8988T (cell line): ENCODE measurements around the gene MACROH2A2.
"Not testable (repeated sequence)": the region's sequence is repeated elsewhere in the genome, so short reads cannot be mapped to it uniquely, and the experiment has no call there.

Experiments used
- DNase-seq: peaks from one replicate; pipeline ENCODE4 v3.0.0; 2011

Gene MACROH2A2

DNA sequence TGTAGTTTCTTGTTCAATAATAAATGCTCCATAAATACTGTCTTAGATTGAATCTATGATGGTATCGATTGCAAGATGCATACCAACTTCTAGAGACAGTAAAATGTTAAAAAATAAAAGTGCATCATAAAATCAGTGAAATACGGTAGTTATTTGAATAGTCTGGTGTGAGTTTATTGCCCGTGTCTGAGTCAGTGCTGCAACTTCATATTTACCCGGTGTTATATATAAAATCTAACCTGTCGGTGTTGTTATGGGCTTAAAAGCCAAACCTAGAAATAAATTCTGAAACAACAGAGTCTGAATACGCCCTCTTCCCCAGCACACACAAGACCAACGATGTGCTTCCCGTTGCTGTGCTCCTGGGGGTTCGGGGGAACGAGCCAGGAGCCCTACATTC lies 16.3 kb downstream of the MACROH2A2 start:
- DNase-seq: no peak

DNA sequence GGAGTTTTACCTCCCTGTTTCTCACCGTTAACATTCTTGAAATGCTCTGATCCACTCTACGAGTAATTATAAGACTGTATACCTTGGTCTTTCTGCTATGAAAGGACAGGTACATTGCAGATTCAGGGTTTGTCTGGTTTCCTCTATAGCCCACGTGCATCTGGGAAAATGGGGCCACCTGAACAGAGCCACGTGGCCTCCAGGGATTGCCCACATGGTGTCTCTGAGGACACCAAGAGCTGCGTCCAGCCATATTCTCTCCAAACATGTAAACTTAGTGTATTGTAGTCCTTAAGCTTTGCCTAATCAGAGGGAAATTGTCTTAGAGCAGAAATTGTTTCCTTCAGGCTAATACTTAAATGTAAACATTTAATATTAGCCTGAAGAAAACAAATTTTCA lies 16.7 kb downstream of the MACROH2A2 start:
- DNase-seq: no peak

DNA sequence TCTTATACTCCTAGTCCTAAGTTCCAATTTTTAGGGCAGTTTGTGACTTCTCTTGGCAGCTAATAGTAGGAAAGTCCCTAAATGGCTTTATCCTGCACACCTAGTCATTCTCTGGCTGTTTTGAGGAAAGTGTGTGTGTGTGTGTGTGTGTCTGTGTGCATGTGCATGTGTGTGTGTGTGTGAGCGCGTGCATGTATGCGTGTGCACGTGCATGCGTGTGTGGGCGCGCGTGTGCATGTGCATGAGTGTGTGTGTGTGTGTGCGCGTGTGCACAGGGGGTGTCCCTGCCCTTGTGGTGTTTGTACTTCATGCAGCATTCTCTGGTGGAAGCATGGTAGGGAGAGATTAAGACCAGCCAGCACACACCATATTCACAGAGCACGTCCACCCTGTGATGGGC lies 18.2 kb downstream of the MACROH2A2 start:
- no peak for DNase-seq

DNA sequence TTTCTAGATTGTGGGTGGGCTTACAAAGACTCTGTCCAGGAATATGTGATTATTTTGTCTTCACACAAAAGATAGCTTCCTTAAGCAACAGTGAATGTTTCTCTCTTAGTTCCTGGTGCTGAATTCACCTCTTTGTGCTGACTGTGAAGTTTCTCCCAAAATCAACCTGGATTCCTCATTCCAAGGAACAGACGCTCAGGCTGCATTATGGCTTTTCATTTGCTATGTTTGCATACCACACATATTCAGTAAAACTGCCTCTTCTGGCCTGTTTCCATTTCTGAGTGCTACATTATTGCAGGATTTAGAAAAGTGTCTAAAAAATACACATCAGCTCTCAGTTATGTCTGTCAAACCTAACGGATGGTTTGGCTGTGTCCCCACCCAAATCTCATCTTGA lies 21.5 kb downstream of the MACROH2A2 start:
- DNase-seq: no peak

DNA sequence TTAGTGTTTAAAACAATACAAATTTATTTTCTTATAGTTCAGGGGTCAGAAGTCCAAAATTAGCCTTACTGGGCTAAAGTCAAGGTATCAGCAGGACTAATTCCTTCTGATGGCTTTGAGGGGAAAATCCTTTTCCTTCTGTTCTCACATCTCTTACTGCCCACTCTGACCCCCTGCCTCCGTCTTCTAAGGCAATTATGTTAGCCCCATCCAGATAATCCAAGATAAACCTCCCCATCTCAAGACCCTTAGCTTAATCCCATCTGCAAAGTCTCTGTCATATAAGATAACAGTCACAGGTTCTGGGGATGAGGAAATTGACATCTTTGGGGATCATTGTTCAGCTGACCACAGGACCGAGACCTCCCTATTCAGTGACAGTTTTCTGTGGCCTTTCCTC lies 22.3 kb downstream of the MACROH2A2 start:
- DNase-seq: no peak

DNA sequence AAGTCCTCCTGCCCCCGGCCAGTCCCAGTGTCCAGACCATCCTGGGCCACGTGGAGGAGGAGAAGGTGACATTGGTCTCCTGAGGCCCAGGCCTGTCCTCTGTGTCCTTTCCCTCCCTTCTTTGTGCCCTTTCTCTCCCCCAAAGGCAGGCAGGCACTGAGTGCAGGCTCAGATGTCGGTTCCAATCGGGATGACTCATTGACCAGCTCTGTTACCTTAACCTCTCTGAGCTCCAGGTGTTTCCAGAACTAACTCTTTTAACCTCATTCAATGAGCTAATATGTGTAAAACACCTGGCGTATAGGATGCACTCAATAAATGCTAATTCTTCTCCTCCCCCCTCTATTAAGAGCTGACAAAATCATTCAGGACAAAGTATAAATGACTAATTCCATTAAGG lies 25.7 kb downstream of the MACROH2A2 start:
- no peak for DNase-seq

DNA sequence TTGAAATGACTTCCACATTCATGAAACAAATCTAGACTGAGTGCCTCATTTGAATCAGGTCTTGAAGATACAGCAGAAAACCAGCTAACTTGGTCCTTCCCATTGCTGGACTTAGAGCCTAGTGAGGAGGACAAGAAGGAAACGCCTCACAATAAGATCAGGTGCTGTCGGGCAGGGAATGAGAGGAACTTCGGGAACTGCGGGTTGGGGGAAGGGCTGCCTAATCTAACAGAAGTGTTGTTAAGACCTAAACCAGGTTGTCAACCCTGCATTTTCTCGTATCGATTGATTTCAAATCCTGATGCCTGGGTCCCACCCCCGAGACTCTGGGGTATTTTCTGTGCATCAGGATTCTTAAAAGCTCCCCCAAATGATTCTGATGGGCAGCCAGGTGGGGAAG lies 26.3 kb downstream of the MACROH2A2 start:
- DNase-seq: no peak

DNA sequence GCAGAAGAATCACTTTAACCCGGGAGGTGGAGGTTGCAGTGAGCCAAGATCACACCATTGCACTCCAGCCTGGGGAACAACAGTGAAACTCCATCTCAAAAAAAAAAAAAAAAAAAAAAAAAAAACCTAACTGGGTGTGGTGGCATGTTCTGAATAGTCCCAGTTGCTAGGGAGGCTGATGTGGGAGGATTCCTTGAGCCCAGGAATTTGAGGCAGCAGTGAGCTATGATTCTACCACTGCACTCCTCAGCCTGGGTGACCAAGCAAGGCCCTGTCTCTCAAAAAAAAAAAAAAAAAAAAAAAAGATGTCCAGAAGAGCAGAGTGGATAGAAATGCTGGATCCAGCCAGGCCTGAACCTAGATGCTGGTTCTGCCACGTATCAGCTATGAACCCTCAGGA lies 28.1 kb downstream of the MACROH2A2 start:
- DNase-seq: not testable (repeated sequence)

DNA sequence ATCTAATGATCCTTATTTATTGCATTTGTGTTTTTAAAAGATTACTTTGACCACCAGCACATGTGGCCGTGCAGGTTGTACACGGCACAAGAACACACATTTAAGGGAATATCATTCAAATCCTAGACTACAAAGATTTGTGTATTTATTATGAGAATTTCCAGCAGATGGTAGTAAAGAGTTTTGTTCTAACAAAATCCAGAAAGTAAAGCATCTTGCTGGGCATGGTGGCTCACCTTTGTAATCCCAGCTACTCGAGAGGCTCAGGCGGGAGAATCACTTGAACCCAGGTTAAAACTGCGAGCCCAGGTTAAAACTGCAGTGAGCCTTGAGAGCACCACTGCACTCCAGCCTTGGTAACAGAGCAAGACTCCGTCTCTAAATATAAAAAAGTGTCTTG lies 31.5 kb downstream of the MACROH2A2 start:
- DNase-seq: no peak

DNA sequence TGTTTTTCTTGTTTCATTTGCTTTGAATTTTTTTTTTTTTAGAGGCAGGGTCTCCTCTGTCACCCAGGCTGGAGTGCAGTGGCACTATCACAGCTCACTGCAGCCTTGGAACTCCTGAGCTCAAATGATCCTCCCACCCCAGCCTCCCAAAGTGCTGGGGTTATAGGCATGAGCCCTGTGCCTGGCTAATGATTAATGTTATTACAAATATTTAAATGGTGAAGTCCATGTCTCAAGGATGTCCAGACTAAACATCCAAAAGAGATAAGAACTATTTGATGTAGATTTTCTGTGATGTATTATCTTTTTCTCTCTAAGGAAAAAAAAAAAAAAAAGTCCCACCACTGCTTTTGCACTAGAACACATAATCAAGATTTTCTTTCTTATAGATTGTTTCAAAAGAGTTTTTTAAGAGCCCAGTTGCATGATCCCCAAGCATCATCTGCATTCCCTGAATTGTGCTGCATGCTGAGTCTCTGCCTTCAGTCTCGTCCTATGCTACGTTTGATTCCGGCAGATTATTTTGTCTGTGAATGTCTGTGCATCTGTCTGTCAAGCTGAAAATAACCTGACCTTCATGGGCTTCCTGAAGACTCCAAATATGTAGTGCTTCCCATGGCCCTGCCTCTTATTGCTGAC lies 33.4 kb downstream of the MACROH2A2 start:
- DNase-seq: no peak

DNA sequence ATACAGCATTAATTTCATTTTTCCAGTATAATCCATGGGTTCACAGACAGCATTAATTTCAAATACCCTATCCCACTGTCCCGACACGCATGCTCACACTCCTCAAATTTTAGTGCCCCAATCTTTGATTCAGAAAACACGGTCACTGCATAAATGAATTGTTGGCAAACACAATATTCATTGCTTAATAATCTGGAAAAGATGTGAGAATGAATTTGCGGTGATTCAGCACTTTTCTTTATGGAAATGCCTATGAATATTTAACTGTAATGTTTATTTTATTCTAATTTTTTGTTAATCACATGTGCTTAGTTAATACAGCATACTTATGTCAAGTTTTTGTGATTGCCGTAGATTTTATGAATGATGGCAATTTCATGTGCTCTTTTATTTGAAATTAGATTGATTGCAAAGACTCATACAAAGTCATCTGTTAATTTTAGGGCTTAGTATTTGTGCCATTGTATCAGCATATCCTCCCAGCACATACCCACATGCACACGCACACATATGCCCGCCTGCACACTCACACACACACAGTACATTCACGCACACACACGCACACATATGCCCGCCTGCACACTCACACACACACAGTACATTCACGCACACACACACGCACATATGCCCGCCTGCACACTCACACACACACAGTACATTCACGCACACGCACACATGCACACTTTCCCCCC lies 35.1 kb downstream of the MACROH2A2 start:
- DNase-seq: no peak

DNA sequence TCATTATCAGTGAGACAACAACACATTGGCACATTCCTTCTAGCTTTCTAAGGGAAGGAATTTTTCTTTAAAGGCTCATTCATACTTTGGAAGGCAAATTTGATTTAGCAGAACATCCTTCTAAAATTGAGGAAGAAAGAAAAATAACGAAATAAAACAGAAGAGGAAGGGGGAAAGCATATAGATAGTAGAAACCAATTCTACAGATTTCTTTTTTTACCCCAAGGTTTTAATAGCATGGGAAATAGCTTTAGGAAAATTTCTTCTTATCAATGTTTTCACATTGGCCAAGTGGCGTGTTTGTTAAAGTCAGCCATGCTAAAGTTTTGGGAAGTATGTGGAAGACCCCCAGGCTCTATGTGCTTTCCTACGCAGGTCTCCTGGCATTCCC lies 35.7 kb downstream of the MACROH2A2 start:
- DNase-seq: no peak

DNA sequence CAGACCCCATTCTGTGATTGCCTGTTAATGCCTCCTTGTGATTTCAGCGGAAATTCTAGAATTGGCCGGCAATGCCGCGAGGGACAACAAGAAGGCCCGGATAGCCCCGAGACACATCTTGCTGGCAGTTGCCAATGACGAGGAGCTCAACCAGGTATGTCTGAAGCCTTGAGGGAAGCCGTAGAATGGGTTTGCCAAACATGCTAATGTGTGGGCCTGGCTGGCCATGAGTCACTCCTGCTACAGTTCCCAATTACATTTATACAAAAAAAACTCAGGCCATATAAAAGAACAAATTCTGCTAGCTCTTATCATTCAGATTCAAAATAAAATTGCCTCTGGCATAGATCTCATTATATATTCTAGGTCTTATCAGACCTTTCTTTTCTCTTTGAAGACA lies 37.4 kb downstream of the MACROH2A2 start:
- DNase-seq: no peak

DNA sequence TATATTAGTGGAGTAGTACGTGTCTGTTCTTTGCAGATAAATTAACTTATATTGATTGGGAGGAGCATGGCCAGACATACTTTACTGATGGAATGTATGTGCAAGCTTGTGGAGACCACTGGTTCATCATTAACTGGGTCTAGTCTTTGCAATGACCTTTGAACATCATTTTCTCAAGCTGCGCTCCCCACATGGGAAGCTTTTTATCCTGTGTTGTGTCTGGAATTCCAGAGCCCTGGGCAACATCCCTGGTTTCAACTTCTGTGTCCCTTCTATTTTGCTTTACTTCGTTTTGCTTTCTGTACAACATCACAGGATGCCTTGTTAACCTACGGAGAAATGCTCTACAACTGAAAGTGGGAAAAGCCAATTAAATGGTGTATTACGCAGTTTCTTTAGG lies 38.3 kb downstream of the MACROH2A2 start:
- DNase-seq: no peak

DNA sequence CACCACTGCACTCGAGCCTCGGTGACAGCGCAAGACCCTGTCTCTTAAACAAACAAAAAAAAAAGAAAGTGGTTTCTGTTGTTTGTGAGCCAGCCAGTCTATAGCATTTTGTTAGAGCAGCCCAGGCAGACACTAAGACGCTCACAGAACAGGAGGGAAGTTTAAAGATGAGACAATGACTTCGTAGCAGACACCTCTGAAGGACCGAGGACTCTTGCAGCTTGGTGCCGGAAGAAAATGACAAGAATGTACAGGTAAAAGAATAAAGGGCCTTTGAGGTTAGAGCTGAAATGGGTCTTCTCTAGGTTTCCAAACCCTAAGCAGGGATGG lies 39.7 kb downstream of the MACROH2A2 start:
- DNase-seq: no peak

DNA sequence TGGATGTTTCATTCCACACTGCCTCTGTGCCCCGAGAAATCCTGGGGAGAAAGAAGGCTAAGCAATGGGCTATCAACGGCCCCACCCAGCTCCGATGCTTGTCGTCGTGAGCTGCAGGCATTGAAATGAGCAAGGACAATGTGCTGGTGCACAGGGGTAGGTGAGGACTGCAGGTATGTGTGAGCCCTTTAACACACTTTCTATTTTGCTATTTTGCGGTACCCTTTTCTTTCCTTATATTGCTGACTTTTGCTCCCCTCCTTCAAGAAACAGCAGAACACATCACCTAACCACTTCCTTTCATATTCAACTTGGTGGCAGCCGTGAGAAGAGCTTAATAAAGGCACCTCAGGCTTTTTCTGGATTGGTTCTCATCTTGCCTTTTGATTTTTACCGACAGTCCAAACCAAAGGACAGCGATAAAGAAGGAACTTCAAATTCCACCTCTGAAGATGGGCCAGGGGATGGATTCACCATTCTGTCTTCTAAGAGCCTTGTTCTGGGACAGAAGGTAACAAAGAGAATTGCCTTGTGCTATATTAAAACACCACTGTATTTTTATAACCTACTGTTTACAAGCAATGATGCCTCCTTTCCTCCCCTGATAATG lies 40.8 kb downstream of the MACROH2A2 start:
- no peak for DNase-seq

DNA sequence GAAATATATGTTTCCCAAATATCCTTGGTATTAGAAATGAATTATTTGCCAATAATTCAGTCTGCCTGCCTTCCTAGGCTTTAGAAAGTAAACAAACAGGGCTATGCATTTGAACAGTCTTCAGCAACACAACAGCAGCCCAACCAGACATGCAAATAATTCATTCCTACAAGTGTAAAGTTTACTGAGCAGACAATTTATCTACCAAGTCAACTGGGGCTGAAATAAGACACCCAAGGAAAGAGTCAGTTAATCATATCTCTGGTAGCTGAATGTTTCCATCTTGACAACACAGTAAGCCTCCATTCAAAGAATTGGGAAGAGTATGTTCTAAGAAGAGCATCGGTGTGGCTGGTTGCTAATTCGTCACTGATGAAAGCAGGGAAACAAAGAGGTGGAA lies 41.6 kb downstream of the MACROH2A2 start:
- no peak for DNase-seq

DNA sequence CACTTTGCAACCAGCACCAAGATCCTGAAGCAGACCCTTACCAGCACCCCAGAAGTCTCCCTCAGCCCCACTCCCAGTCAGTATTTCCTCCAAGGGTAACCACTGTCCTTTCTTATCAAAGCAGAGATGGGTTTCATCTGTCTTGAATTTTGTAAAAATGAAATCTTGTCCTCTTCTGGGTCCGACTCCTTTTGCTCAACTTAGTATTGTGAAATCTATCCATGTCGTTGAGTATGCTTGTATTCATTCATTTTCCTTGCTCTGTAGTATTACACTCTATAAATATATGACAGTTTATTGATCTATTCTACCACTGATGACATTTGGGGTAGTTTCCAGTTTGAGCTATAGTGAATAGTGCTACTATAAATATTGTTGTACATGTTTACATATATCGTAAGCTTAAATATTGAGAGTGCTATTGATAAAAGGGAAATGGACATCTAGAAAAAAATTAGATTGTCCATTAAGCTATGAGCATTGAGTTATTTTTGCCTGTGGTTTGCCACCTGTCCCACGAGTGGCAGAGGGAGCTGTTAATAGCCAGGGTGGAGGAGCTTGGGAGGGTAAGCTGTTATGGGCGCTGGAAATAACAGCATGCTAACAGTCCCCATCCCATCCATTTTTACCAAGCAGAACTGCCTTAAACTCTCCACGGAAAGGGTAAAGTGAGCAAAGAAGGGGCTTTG lies 43.5 kb downstream of the MACROH2A2 start:
- DNase-seq: no peak

DNA sequence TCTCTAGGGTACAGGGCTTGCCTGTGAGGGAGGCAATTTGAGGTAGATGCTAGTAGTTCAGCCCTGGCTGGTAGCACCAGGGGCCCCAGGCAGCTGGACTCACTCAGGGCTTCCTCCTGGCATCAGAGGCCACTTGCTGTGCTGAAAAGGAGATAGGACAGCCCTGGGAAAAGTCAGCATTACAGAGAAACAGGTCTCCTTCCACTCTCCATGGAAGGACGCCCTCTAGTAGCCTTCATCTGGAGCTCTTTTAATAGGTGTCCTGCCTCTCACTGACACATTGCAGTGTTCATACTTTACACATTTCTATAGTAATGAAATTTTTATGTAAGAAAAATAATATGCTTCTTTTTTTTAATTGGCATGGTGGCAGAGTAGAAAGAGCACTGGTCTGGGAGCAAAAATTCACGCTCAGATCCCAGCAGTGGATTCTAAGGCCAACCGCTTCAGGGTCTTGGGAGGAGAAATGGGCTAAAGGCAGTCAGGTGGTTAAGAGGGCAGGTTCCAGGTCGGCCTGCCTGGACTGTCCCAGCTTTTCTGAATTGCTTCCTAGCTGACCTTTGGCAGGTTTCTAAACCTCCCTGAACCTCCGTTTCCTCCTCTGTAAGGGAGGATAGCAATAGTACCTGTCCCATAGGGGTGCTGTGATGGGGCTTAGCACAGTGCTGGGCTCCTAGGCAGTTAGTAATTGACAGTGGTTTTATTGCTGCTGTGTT lies 44.2 kb downstream of the MACROH2A2 start:
- no peak for DNase-seq

DNA sequence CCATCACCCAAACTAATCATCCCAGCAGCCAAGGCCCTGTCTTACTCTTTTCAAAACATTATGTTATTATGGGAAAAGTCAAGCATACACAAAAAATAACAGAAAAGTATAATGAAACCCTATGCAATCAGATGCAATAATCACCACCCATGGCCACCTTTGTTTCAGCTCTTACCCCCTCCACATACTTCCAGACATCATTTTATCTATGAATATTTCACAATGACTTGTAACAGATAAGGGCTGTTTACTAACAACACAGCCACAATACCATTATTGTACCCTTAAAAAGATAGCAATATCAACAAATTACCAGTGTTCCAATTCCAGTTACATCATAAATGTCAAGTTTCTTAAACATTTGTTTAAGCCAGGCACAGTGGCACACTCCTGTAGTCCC lies 44.8 kb downstream of the MACROH2A2 start:
- no peak for DNase-seq

DNA sequence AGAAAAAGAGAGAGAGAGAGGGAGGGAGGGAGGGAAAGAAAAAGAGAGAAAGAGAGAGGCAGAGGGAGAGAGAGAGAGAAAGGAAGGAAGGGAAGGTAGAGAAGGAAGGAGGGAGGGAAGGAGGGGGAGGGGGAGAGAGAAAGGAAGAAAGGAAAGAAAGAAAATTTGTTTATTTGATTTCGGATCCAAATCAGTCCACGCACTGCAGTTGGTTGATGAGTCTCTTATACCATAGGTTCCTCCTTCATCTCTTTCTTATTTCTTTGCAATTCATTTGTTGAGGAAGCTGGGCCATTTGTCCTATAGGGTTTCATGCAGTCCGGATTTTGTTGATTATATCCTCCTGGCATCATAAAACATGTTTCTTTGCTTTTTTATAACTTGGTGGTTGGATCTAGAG lies 45.6 kb downstream of the MACROH2A2 start:
- no peak for DNase-seq

DNA sequence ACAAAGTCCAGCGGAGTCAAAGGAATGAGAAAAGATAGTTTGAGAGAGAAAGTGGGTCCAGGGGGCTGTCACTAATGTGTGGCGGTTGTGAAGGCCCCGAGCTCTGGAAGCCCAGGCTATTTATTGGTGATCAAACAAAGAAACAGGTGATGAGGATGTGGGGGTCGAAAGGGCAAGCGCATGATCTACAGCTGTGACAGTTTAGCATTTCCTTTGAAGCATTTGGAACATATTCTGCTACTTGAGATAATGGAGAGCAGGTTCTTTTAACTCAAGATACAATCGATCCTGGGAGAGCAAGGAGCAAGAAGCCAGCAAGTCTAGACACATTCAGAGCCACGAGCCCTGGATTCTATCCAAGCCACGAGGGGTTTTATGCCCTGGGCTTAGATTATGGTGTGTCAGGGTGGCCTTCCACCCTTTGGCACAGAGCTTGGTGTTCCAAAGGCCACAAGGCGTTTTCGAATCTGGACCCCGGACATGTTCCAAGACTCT lies 48.5 kb downstream of the MACROH2A2 start:
- not testable (repeated sequence) for DNase-seq

DNA sequence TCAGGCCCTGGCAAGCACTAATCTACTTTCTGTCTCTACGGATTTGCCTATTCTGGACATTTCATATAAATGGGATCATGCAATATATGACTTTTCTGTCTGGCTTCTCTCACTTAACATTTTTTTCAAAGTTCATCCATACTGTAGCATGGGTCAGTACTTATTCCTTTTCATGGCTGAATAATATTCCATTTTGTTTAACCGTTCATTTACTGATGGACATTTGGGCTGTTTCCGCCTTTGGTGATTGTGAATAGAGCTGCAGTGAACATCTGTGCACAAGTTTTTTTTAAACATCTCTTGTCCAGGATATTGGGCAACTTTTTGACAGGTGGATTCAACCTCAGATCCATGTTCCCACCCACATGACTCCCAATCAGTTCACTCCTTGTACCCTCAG lies 49.0 kb downstream of the MACROH2A2 start:
- no peak for DNase-seq
